ENCODE data around the gene WWOX. TPM values are rescaled to one million over a fixed set of nuclear protein-coding genes. Genes with fewer than 3 reads are reported as not detected.

WWOX gene
- total and polyA plus RNA-seq, 10 donors: 5.9 to 90.3 (median 26.4) TPM

GRCh38 chr16:78641433-78641832, 542.0 kb downstream of the WWOX start:
- Histone ChIP-seq H3K27me3 (replicated peaks in 1 of 7) (no peaks in the 10 kb centered on the region), H3K36me3 (no peaks in the 10 kb centered on the region), H3K9me3 (no peaks in the 10 kb centered on the region), H3K4me3 (no peak overlapping the region), H3K4me1 (no peaks in the 10 kb centered on the region), H3K27ac (no peak overlapping the region)
- no peak for DNase-seq
- WGBS, 5 donors: 34 to 52% (median 43%) methylated on average over 8 of the region's 8 CpGs
- TF ChIP-seq POLR2AphosphoS5 (IDR thresholded peaks at IDR 0.05) (no peak), POLR2A (IDR thresholded peaks at IDR 0.05) (no peak)
- TF ChIP-seq, protein P1, sequence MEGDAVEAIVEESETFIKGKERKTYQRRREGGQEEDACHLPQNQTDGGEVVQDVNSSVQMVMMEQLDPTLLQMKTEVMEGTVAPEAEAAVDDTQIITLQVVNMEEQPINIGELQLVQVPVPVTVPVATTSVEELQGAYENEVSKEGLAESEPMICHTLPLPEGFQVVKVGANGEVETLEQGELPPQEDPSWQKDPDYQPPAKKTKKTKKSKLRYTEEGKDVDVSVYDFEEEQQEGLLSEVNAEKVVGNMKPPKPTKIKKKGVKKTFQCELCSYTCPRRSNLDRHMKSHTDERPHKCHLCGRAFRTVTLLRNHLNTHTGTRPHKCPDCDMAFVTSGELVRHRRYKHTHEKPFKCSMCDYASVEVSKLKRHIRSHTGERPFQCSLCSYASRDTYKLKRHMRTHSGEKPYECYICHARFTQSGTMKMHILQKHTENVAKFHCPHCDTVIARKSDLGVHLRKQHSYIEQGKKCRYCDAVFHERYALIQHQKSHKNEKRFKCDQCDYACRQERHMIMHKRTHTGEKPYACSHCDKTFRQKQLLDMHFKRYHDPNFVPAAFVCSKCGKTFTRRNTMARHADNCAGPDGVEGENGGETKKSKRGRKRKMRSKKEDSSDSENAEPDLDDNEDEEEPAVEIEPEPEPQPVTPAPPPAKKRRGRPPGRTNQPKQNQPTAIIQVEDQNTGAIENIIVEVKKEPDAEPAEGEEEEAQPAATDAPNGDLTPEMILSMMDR (IDR thresholded peaks at IDR 0.05 in 8 of 11, conservative IDR thresholded peaks at IDR 0.05 in 3 of 11): no peak
- intact Hi-C loops (cut with DNase I; ENCODE audit: low total_unique reads): no loop called here

- Histone ChIP-seq H3K36me3 (no peaks in the 10 kb centered on the region), H3K27me3 (replicated peaks in 1 of 7) (no peaks in the 10 kb centered on the region), H3K9me3 (no peaks in the 10 kb centered on the region), H3K27ac (no peak overlapping the region), H3K4me3 (no peak overlapping the region), H3K4me1 (peaks cover 0 to 3% (median 0%) of the 10 kb centered on the region in 6 donors)
- 87 to 96% (median 91%) methylated on average over 6 of the region's 6 CpGs for WGBS, 5 donors
- intact Hi-C loops (cut with DNase I; ENCODE audit: low total_unique reads): no loop called here
- DNase-seq: no peak
- TF ChIP-seq, protein P1 (IDR thresholded peaks at IDR 0.05 in 8 of 11, conservative IDR thresholded peaks at IDR 0.05 in 3 of 11): no peak
- TF ChIP-seq POLR2AphosphoS5 (IDR thresholded peaks at IDR 0.05) (no peak), POLR2A (IDR thresholded peaks at IDR 0.05) (no peak)
Observed at GRCh38 chr16:78642621-78643285, 543.3 kb downstream of the WWOX start.

- Histone ChIP-seq H3K27ac (no peak overlapping the region), H3K4me3 (no peak overlapping the region), H3K4me1 (peaks cover 0 to 3% (median 0%) of the 10 kb centered on the region in 6 donors), H3K36me3 (no peaks in the 10 kb centered on the region), H3K9me3 (no peaks in the 10 kb centered on the region), H3K27me3 (replicated peaks in 1 of 7) (no peaks in the 10 kb centered on the region)
- TF ChIP-seq, protein P1 (IDR thresholded peaks at IDR 0.05 in 8 of 11, conservative IDR thresholded peaks at IDR 0.05 in 3 of 11): no peak
- TF ChIP-seq POLR2AphosphoS5 (IDR thresholded peaks at IDR 0.05) (no peak), POLR2A (IDR thresholded peaks at IDR 0.05) (no peak)
- 93 to 98% (median 94%) methylated on average over 4 of the region's 4 CpGs for WGBS, 5 donors
- intact Hi-C loops (cut with DNase I; ENCODE audit: low total_unique reads): no loop called here
- DNase-seq: no peak
Observed at GRCh38 chr16:78645657-78646056, 546.2 kb downstream of the WWOX start.

- H3K36me3 ChIP-seq: no peaks in the 10 kb centered on the region
- WGBS, 5 donors: 61 to 91% (median 63%) methylated on average over 3 of the region's 3 CpGs
- DNase-seq: no peak
- no peaks in the 10 kb centered on the region for H3K27me3 ChIP-seq (replicated peaks in 1 of 7)
- H3K9me3 ChIP-seq: no peaks in the 10 kb centered on the region
- peaks cover 0 to 3% (median 0%) of the 10 kb centered on the region in 6 donors for H3K4me1 ChIP-seq
- no peak for TF ChIP-seq POLR2AphosphoS5 (IDR thresholded peaks at IDR 0.05)
- TF ChIP-seq, protein P1 (IDR thresholded peaks at IDR 0.05 in 8 of 11, conservative IDR thresholded peaks at IDR 0.05 in 3 of 11): no peak
- no peak for TF ChIP-seq POLR2A (IDR thresholded peaks at IDR 0.05)
- H3K4me3 ChIP-seq: no peak overlapping the region
- no peak overlapping the region for H3K27ac ChIP-seq
- intact Hi-C loops (cut with DNase I; ENCODE audit: low total_unique reads): no loop called here
Observed at GRCh38 chr16:78647019-78647418, 547.6 kb downstream of the WWOX start.
